Aortic smooth muscle cell (primary cell): Measurements from ENCODE around the gene POLR3H. TPM values are rescaled to one million over a fixed set of nuclear protein-coding genes. Genes with fewer than 3 reads are reported as not detected.

Source experiments
- total RNA-seq: library from RNA; depleted of rRNA; stranded (reverse); fragments of >200 nt; gene quantifications from 2 replicates; pipeline ENCODE4 v1.2.3, GENCODE V29; 2014

POLR3H gene
- 24.9 and 27.0 TPM in 2 replicates for total RNA-seq

DNA sequence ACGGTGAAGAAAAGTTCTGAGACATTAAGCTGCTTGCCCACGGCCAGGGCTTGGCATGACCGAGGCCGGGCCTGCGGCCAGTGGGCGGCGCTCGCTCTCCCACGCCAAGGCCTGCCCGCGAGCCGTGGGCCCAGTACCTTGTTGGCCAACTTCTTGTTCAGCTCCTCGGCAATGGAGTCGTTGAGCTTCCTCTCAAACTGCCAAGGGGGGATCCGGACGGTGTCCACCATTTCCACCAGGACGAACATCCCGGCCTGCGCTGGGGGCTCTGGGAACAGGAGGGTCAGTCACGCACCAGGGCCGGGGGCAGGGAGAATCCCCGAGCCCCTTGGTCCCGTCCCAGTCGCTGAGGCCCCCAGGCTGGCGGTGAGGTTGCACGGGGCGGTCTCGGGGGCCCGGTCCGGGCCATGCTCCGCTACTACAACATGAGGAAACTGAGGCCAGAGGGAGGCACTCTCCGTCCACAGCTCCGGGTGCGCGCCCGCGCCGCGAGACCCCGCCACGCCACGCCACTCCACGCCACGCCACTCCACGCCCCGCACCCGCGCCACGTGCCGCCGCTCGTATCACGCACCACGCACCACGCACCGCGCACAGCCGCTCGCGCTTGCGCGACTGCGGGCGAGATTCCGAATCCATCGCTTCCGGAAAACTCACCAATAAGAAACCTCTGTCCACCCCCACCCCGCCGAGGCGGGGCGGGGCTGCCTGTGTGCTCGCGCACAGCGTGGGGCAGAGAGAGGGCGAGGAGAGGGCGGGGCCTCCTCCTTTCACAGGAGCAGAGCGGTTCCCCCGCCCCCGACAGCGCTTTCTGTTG is at the start of gene POLR3H:
POLR3H (minus strand) TSS at position 617 of the 817 bp plus-strand sequence; CDS start at position 248, 369 bp downstream.

DNA sequence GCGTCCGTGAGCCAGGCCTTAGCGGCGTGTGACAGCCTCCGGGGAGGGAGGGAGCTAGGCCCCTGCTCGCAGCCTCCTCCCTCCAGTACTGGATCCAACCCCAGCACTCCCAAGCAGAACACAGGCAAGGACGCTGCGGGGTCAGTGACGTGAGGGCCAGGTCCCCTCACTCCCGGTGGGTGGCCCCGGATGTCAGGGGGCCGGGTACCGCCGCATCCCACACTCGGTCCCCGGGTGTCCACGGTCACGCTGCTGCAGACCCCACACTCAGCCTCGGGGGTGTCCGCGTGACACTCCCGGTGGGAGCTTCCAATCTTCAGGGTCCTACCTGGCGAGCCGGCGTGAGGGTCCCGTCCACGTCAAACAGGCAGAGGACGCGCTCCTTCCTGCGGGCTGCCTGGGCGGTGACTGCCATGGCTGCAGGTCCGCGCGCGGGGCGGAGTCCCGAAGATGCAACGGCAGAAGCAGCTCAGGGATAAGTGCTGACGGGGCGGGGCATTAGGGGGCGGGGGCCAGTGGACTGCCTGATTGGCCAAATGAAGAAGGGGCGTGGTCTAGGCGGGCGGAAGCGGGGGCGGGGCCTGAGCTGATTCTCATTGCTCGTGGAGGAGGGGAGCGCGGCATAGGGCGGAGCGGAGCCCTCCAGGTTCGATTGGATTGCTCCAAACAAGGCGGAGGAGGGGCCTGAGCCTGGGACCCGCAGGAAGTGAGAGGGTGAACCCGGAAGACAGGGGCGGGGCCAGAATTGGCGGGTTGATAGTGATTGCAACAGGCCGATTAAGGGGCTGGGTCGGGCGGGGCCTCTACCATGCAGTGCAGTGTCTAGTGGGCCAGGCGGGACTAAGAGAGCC is 45.3 kb upstream of the POLR3H start, which contains the start of gene PMM1:
PMM1 (minus strand) TSS at position 450 of the 851 bp plus-strand sequence; CDS start at position 415, 35 bp downstream.

Other genes starting within 250 kb of the POLR3H start
- 46.5 and 47.9 TPM in 2 replicates for gene ZC3H7B, start 242.9 kb downstream of the POLR3H start, total RNA-seq
- gene TEF, start 162.5 kb downstream of the POLR3H start, total RNA-seq: 10.8 and 12.1 TPM in 2 replicates
- gene TOB2, start 97.7 kb downstream of the POLR3H start, total RNA-seq: 12.2 and 12.5 TPM in 2 replicates
- gene PHF5A, start 75.8 kb downstream of the POLR3H start, total RNA-seq: 51.9 and 53.2 TPM in 2 replicates
- 65.3 and 81.6 TPM in 2 replicates for gene ACO2, start 75.4 kb downstream of the POLR3H start, total RNA-seq
- 2.5 and 4.7 TPM in 2 replicates for gene CSDC2, start 16.5 kb upstream of the POLR3H start, total RNA-seq
- 16.2 and 23.6 TPM in 2 replicates for gene PMM1, start 45.4 kb upstream of the POLR3H start, total RNA-seq
- 10.4 and 11.1 TPM in 2 replicates for gene DESI1, start 76.6 kb upstream of the POLR3H start, total RNA-seq
- gene XRCC6, start 76.8 kb upstream of the POLR3H start, total RNA-seq: 338 and 357 TPM in 2 replicates
- 59.3 and 86.3 TPM in 2 replicates for gene SNU13, start 144.4 kb upstream of the POLR3H start, total RNA-seq
- 1.2 TPM in 2 replicates for gene MEI1, start 155.0 kb upstream of the POLR3H start, total RNA-seq